Activated B cell treated with CpG ODN at 0.5 μM for 24 hours (primary cell): Measurements from ENCODE around the gene SYNJ2. TPM values are rescaled to one million over a fixed set of nuclear protein-coding genes. Genes with fewer than 3 reads are reported as not detected.

Experiments used
- ATAC-seq: fragments of 200-7000 bp; cut with Tn5 transposase; one replicate; pipeline ENCODE4 v1.10.0; 2021; ENCODE audit warnings: low read depth, mild to moderate bottlenecking, moderate library complexity
- CTCF ChIA-PET: fragments of 350-600 bp; sonication (Branson Sonifier 250); formaldehyde crosslinking; loops from one replicate; lab custom pipeline; 2021; ENCODE audit warnings: antibody characterized with exemption; lab: Charles Lee
- POLR2A ChIA-PET: fragments of 350-600 bp; sonication (Branson Sonifier 250); formaldehyde crosslinking; loops from one replicate; lab custom pipeline; 2021; ENCODE audit warnings: antibody characterized with exemption; lab: Charles Lee
- DNase-seq: peaks from one replicate; pipeline ENCODE4 v3.0.0; 2022
- H3K27ac Mint-ChIP-seq: one replicate; pipeline ENCODE4 v1.8.0; 2020; ENCODE audit warnings: mixed read lengths
- H3K27me3 Mint-ChIP-seq: one replicate; pipeline ENCODE4 v1.8.0; 2021; ENCODE audit warnings: mixed read lengths
- H3K36me3 Mint-ChIP-seq: one replicate; pipeline ENCODE4 v1.8.0; 2021; ENCODE audit warnings: low read depth, mixed read lengths
- H3K4me1 Mint-ChIP-seq: one replicate; pipeline ENCODE4 v1.8.0; 2021; ENCODE audit warnings: mixed read lengths
- H3K4me3 Mint-ChIP-seq: one replicate; pipeline ENCODE4 v1.8.0; 2020; ENCODE audit warnings: mild to moderate bottlenecking, mixed read lengths
- H3K9me3 Mint-ChIP-seq: one replicate; pipeline ENCODE4 v1.8.0; 2020; ENCODE audit warnings: mixed read lengths
- CTCF ChIP-seq: fragments of 200-600 bp; IDR thresholded peaks from one replicate; pipeline ENCODE4 v1.8.0; 2022; ENCODE audit warnings: antibody characterized with exemption, mild to moderate bottlenecking
- intact Hi-C: fragments of 100-400 bp; cut with micrococcal nuclease; formaldehyde crosslinking; loops from one replicate; pipeline ENCODE4 v1.15.1; 2024
- total RNA-seq: library from RNA; stranded (reverse); gene quantifications from 2 replicates; pipeline ENCODE4 v1.2.3, GENCODE V29; 2022

The SYNJ2 gene
- total RNA-seq, 1 donor from 2014 or later, result 25.0 TPM

GRCh38 chr6:158092806-158093205, 111.1 kb downstream of the SYNJ2 start:
- TF ChIP-seq CTCF, result no peak
- intact Hi-C loops, result no loop called here
- DNase-seq (no peak), ATAC-seq (no peak)
- no peaks in the 10 kb centered on the region for H3K27me3 Mint-ChIP-seq
- ChIA-PET POLR2A (no interaction called here), CTCF (no interaction called here)
- no peak overlapping the region for H3K4me3 Mint-ChIP-seq
- no peaks in the 10 kb centered on the region for H3K4me1 Mint-ChIP-seq
- H3K27ac Mint-ChIP-seq, result no peak overlapping the region
- peaks cover 80% of the 10 kb centered on the region for H3K36me3 Mint-ChIP-seq
- no peaks in the 10 kb centered on the region for H3K9me3 Mint-ChIP-seq

GRCh38 chr6:158095031-158095430, 113.4 kb downstream of the SYNJ2 start:
- ATAC-seq (no peak), DNase-seq (no peak)
- no peak for TF ChIP-seq CTCF
- no peaks in the 10 kb centered on the region for H3K4me1 Mint-ChIP-seq
- intact Hi-C loops, result no loop called here
- no peak overlapping the region for H3K27ac Mint-ChIP-seq
- peaks cover 63% of the 10 kb centered on the region for H3K36me3 Mint-ChIP-seq
- no peak overlapping the region for H3K4me3 Mint-ChIP-seq
- POLR2A ChIA-PET, result no interaction called here
- CTCF ChIA-PET, result no interaction called here
- no peaks in the 10 kb centered on the region for H3K27me3 Mint-ChIP-seq
- no peaks in the 10 kb centered on the region for H3K9me3 Mint-ChIP-seq

- Mint-ChIP-seq H3K4me3 (no peak overlapping the region), H3K9me3 (no peaks in the 10 kb centered on the region), H3K27ac (no peak overlapping the region), H3K36me3 (peaks cover 58% of the 10 kb centered on the region), H3K27me3 (no peaks in the 10 kb centered on the region), H3K4me1 (no peaks in the 10 kb centered on the region)
- TF ChIP-seq CTCF, result no peak
- ChIA-PET POLR2A (no interaction called here), CTCF (no interaction called here)
- ATAC-seq (no peak), DNase-seq (no peak)
- intact Hi-C loops, result no loop called here
Measured at GRCh38 chr6:158095671-158096070, 114.0 kb downstream of the SYNJ2 start.

- Mint-ChIP-seq H3K27me3 (no peaks in the 10 kb centered on the region), H3K4me1 (no peaks in the 10 kb centered on the region), H3K27ac (no peak overlapping the region), H3K9me3 (no peaks in the 10 kb centered on the region), H3K36me3 (peaks cover under 1% of the 10 kb centered on the region), H3K4me3 (no peak overlapping the region)
- CTCF ChIA-PET, result no interaction called here
- intact Hi-C loops, result no loop called here
- DNase-seq (no peak), ATAC-seq (no peak)
- TF ChIP-seq CTCF, result no peak
- POLR2A ChIA-PET, result no interaction called here
Measured at GRCh38 chr6:158103228-158103627, 121.6 kb downstream of the SYNJ2 start.

DNA sequence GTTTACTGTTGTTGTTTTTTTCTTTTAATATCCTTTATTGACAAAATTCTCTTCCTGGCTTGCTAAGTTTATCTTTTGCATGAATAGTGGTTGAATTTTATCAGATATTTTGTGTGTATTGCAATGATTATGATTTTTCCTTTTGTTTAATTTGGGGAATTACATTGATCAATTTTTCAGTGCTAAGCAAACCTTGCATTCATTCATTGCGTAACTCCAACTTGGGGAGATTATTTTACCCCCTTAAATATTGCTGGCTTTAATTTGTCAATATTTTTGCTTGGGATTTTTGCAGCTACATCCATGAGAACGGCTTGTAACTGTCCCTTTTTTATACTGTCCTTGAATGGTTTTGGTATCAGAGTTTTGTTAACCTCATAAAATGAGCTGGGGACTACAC, 123.0 kb downstream of the SYNJ2 start:
- ChIA-PET CTCF (no interaction called here), POLR2A (no interaction called here)
- H3K36me3 Mint-ChIP-seq, result peaks cover 5% of the 10 kb centered on the region
- intact Hi-C loops, result no loop called here
- H3K27me3 Mint-ChIP-seq, result no peaks in the 10 kb centered on the region
- DNase-seq (no peak), ATAC-seq (no peak)
- TF ChIP-seq CTCF, result no peak
- H3K27ac Mint-ChIP-seq, result no peak overlapping the region
- H3K9me3 Mint-ChIP-seq, result no peaks in the 10 kb centered on the region
- H3K4me3 Mint-ChIP-seq, result no peak overlapping the region
- no peaks in the 10 kb centered on the region for H3K4me1 Mint-ChIP-seq
